ENCODE measurements around the gene BTBD6. TPM values are rescaled to one million over a fixed set of nuclear protein-coding genes. Genes with fewer than 3 reads are reported as not detected.

BTBD6 gene
- total and polyA plus RNA-seq, 2 of the 8 experiments (the other 6 are each of a cell fraction or from before 2014, with no cell fraction given), result 10.1 to 10.2 TPM

GRCh38 chr14:105287249-105288102 lies 39.1 kb downstream of the BTBD6 start:
- POLR2A ChIA-PET (ENCODE audit: partially characterized antibody), result interaction anchor here (0.6 kb wide), 1 partner anchor 9 kb away, joined by 4 read pairs; no protein-coding TSS in a partner anchor

More at GRCh38 chr14:105287249-105288102, 39.1 kb downstream of the BTBD6 start:
- no peak overlapping the region for H2BK20ac ChIP-seq (ENCODE audit: low read length)
- no peak for FAIRE-seq
- H3K79me1 ChIP-seq (ENCODE audit: low read depth, low read length), result peaks cover 11% of the 10 kb centered on the region
- peaks cover 0 to 5% of the 10 kb centered on the region in 2 experiments; a peak in 1 of 4 replicates for H3K79me2 ChIP-seq (ENCODE audit: control insufficient read depth in 1 of 2, insufficient read depth in 2 of 2, low read length in 2 of 2)
- H4K20me1 ChIP-seq (replicated peaks in 1 of 2; ENCODE audit: control insufficient read depth in 1 of 2, insufficient read depth in 2 of 2, low read length in 2 of 2), result peaks cover 5 to 12% of the 10 kb centered on the region in 2 experiments
- H3K4ac ChIP-seq (replicated peaks; ENCODE audit: insufficient read length, low read depth, low read length), result no peak overlapping the region
- H2BK15ac ChIP-seq (ENCODE audit: low read length), result no peak overlapping the region
- TF ChIP-seq NANOG (IDR thresholded peaks at IDR 0.05; ENCODE audit: insufficient read depth, low read depth, low read length, poor library complexity, severe bottlenecking) (no peak), TCF12 (IDR thresholded peaks at IDR 0.05; ENCODE audit: low read depth, low read length) (no peak), ASH2L (IDR thresholded peaks at IDR 0.05; ENCODE audit: low read length) (no peak), NRF1 (IDR thresholded peaks at IDR 0.05; ENCODE audit: low read depth, low read length) (no peak), USF2 (IDR thresholded peaks at IDR 0.05; ENCODE audit: low read length) (no peak), CTCF (IDR thresholded peaks at IDR 0.05; ENCODE audit: control extremely low read depth in 1 of 3, insufficient read depth in 1 of 3, low read depth in 1 of 3, low read length in 3 of 3) (peak in 1 of 3 experiments; percentile 17; a peak in 1 of 4 replicates), KDM5A (IDR thresholded peaks at IDR 0.05; ENCODE audit: low read length) (no peak), KDM4A (IDR thresholded peaks at IDR 0.05; ENCODE audit: low read depth, low read length, severe bottlenecking) (no peak)
- no peak for DNase-seq (ENCODE audit: low read depth in 1 of 2, low spot score in 2 of 2)
- 85% methylated on average over 24 of the region's 24 CpGs; no CpG with 5 or more reads in 1 of the 2 experiments for WGBS, 2 experiments (ENCODE audit: extremely low coverage in 1 of 2, insufficient coverage in 1 of 2, insufficient read length in 1 of 2, insufficient replicate concordance in 2 of 2, low coverage in 1 of 2, low lambda C conversion rate in 2 of 2, missing lambda C conversion rate in 1 of 2)
- no peaks in the 10 kb centered on the region for H3K23me2 ChIP-seq (ENCODE audit: low read depth, low read length)
- H2BK12ac ChIP-seq (ENCODE audit: low read depth, low read length), result no peak overlapping the region
- H3K23ac ChIP-seq (ENCODE audit: insufficient read length), result no peak overlapping the region
- no peaks in the 10 kb centered on the region for H3K9me3 ChIP-seq (ENCODE audit: insufficient read depth in 2 of 2, low read depth in 1 of 2, low read length in 1 of 2)
- H2AK5ac ChIP-seq (ENCODE audit: low read depth, low read length), result no peak overlapping the region
- no peak overlapping the region for H4K8ac ChIP-seq (ENCODE audit: extremely low read depth, insufficient read depth, low read length)
- H3K27ac ChIP-seq (ENCODE audit: low read depth, low read length), result no peak overlapping the region
- no peak overlapping the region for H3K18ac ChIP-seq (ENCODE audit: extremely low read depth, low read length)
- no peak overlapping the region for H3K9ac ChIP-seq (replicated peaks in 1 of 4; ENCODE audit: extremely low read depth in 1 of 4, low read depth in 3 of 4, low read length in 3 of 4)
- H2BK120ac ChIP-seq (replicated peaks; ENCODE audit: low read depth, low read length), result no peak overlapping the region
- H3K27me3 ChIP-seq (replicated peaks in 1 of 4; ENCODE audit: control insufficient read depth in 3 of 4, extremely low read depth in 1 of 4, insufficient read depth in 3 of 4, low read length in 3 of 4), result no peaks in the 10 kb centered on the region
- no peaks in the 10 kb centered on the region for H3K36me3 ChIP-seq (ENCODE audit: control insufficient read depth in 2 of 4, insufficient read depth in 4 of 4, low read length in 3 of 4)
- no peak overlapping the region for H4K5ac ChIP-seq (ENCODE audit: insufficient read length, low read depth, low read length)
- H3K4me3 ChIP-seq (ENCODE audit: extremely low read depth in 1 of 4, insufficient read depth in 2 of 4, low read depth in 3 of 4, low read length in 4 of 4), result no peak overlapping the region
- H3K4me1 ChIP-seq (replicated peaks in 1 of 4; ENCODE audit: control insufficient read depth in 3 of 4, insufficient read depth in 4 of 4, low read length in 3 of 4), result peaks cover 0 to 6% (median 3%) of the 10 kb centered on the region in 4 experiments; a peak in 4 of 7 replicates
- H3K14ac ChIP-seq (ENCODE audit: insufficient read length), result no peak overlapping the region
- H3K56ac ChIP-seq (replicated peaks; ENCODE audit: insufficient read length, low read depth, low read length), result no peak overlapping the region
- no peak overlapping the region for H2BK5ac ChIP-seq (ENCODE audit: low read depth, low read length)
- no peak overlapping the region for H4K91ac ChIP-seq (replicated peaks; ENCODE audit: insufficient read length, low read length)
- no peak overlapping the region for H2AFZ ChIP-seq (ENCODE audit: low read length)
- H3K4me2 ChIP-seq (ENCODE audit: insufficient read depth in 1 of 2, low read depth in 2 of 2, low read length in 2 of 2), result no peak overlapping the region
- CTCF ChIA-PET (ENCODE audit: partially characterized antibody), result interaction anchor here (0.7 to 1.5 kb wide), 10 partner anchors 9 to 118 kb away, joined by 3 to 5 read pairs (median 3); no protein-coding TSS in a partner anchor

Data from H1 (cell line).